HepG2 (cell line): ENCODE results near the gene KTN1. TPM values are rescaled to one million over a fixed set of nuclear protein-coding genes. Genes with fewer than 3 reads are reported as not detected.

Experiments
- ATRX ChIP-seq: sonication (generic); formaldehyde crosslinking; IDR thresholded peaks from 2 replicates; pipeline ENCODE4 v1.4.0; 2020; ENCODE audit warnings: missing genetic modification reagents, borderline replicate concordance
- CENPT ChIP-seq: sonication (generic); formaldehyde crosslinking; IDR thresholded peaks from 2 replicates; pipeline ENCODE4 v1.8.0; 2022; ENCODE audit warnings: low read depth, mild to moderate bottlenecking, moderate library complexity, missing genetic modification reagents
- FLYWCH1 ChIP-seq: sonication (generic); formaldehyde crosslinking; IDR thresholded peaks from 2 replicates; pipeline ENCODE4 v1.8.1; 2023; ENCODE audit warnings: mild to moderate bottlenecking, missing genetic modification reagents
- GLI4 ChIP-seq: sonication (generic); formaldehyde crosslinking; IDR thresholded peaks from 2 replicates; pipeline ENCODE4 v1.5.1; 2020; ENCODE audit warnings: missing genetic modification reagents, mild to moderate bottlenecking, moderate library complexity, borderline replicate concordance
- IKZF4 ChIP-seq: sonication (generic); formaldehyde crosslinking; IDR thresholded peaks from 2 replicates; pipeline ENCODE4 v1.5.1; 2020; ENCODE audit warnings: borderline replicate concordance, mild to moderate bottlenecking, low read depth, missing genetic modification reagents; ENCODE audit errors: not compliant biosample characterization
- NCOA1 ChIP-seq: sonication (generic); formaldehyde crosslinking; IDR thresholded peaks from 2 replicates; pipeline ENCODE4 v1.9.0; 2021; ENCODE audit warnings: missing genetic modification reagents
- NR2C2 ChIP-seq: sonication (generic); formaldehyde crosslinking; IDR thresholded peaks from 2 replicates; pipeline ENCODE4 v1.4.0; 2020; ENCODE audit warnings: missing genetic modification reagents, mild to moderate bottlenecking, moderate library complexity, borderline replicate concordance
- PREB ChIP-seq: sonication (generic); formaldehyde crosslinking; IDR thresholded peaks from 2 replicates; pipeline ENCODE4 v1.4.0; 2020; ENCODE audit warnings: missing genetic modification reagents
- PRMT3 ChIP-seq: sonication (generic); formaldehyde crosslinking; IDR thresholded peaks from 2 replicates; pipeline ENCODE4 v1.8.1; 2022; ENCODE audit warnings: low read depth, mild to moderate bottlenecking, moderate library complexity, missing genetic modification reagents, borderline replicate concordance
- RELA ChIP-seq: sonication (generic); formaldehyde crosslinking; IDR thresholded peaks from 2 replicates; pipeline ENCODE4 v1.4.0; 2020; ENCODE audit warnings: missing genetic modification reagents
- TBL1XR1 ChIP-seq: fragments of 150-350 bp; IDR thresholded peaks from 2 replicates; pipeline ENCODE4 v1.6.1; 2014; ENCODE audit warnings: borderline replicate concordance, low read length; ENCODE audit not compliant: partially characterized antibody
- YEATS2 ChIP-seq: sonication (generic); formaldehyde crosslinking; IDR thresholded peaks from 2 replicates; pipeline ENCODE4 v1.4.0; 2020; ENCODE audit warnings: missing genetic modification reagents, borderline replicate concordance
- ZFP1 ChIP-seq: IDR thresholded peaks from 2 replicates; pipeline ENCODE4 v1.6.1; 2016
- ZFP36L2 ChIP-seq: sonication (generic); formaldehyde crosslinking; IDR thresholded peaks from 2 replicates; pipeline ENCODE4 v1.4.0; 2020; ENCODE audit warnings: missing genetic modification reagents
- ZNF256 ChIP-seq: sonication (generic); formaldehyde crosslinking; conservative IDR thresholded peaks from 2 replicates; pipeline ENCODE4 v1.4.0; 2020; ENCODE audit warnings: missing genetic modification reagents
- ZNF333 ChIP-seq: sonication (generic); formaldehyde crosslinking; IDR thresholded peaks from 2 replicates; pipeline ENCODE4 v1.4.0; 2020; ENCODE audit warnings: mild to moderate bottlenecking, missing genetic modification reagents, borderline replicate concordance
- ZNF513 ChIP-seq: sonication (generic); formaldehyde crosslinking; conservative IDR thresholded peaks from 2 replicates; pipeline ENCODE4 v1.5.0; 2020; ENCODE audit warnings: missing genetic modification reagents
- ZNF773 ChIP-seq: sonication (generic); formaldehyde crosslinking; IDR thresholded peaks from 2 replicates; pipeline ENCODE4 v1.4.0; 2020; ENCODE audit warnings: missing genetic modification reagents, borderline replicate concordance
- ZNF800 ChIP-seq: sonication (generic); formaldehyde crosslinking; IDR thresholded peaks from 2 replicates; pipeline ENCODE4 v1.4.0; 2020; ENCODE audit warnings: missing genetic modification reagents
- polyA plus RNA-seq, 8 experiments: library from polyadenylated mRNA; depleted of rRNA in 3 of 8; stranded (reverse) in 7 of 8; unstranded in 1 of 8; fragments of >200 nt; fragmentation: Illumina TruSeq in 4 of 8; extraction: Trizol in 4 of 8; gene quantifications; 2 replicates each; pipeline versions ENCODE4 v1.2.1 to v1.2.3, GENCODE V29; 2011 to 2016; ENCODE audit warnings: low read depth in 4 of 8, missing spikeins in 1 of 8, mixed read lengths in 1 of 8; ENCODE audit not compliant: insufficient read depth in 1 of 8
- total RNA-seq, 5 experiments: library from RNA; depleted of rRNA; stranded (reverse); fragments of >200 nt; fragmentation: Illumina TruSeq; extraction: Trizol; gene quantifications; 2 replicates each; pipeline ENCODE4 v1.2.3, GENCODE V29; 2016; ENCODE audit warnings: low read depth in 1 of 5
- TF ChIP-seq, protein P1 (sequence below): sonication (generic); formaldehyde crosslinking; IDR thresholded peaks from 2 replicates; pipeline ENCODE4 v1.5.1; 2020; ENCODE audit warnings: mild to moderate bottlenecking, moderate library complexity, missing genetic modification reagents
- TF ChIP-seq, protein P2 (sequence below): sonication (generic); formaldehyde crosslinking; IDR thresholded peaks from 2 replicates; pipeline ENCODE4 v1.4.0; 2020; ENCODE audit warnings: missing genetic modification reagents
- TF ChIP-seq, protein P3 (sequence below): sonication (generic); formaldehyde crosslinking; IDR thresholded peaks from 2 replicates; pipeline ENCODE4 v1.5.0; 2020; ENCODE audit warnings: missing genetic modification reagents

The KTN1 gene
- total and polyA plus RNA-seq, 2 of the 13 experiments (the other 11 are each of a cell fraction or from before 2014, with no cell fraction given) = 60.6 to 169 TPM

GRCh38 chr14:55592436-55592835 lies 12.4 kb downstream of the KTN1 start (continued):
- TF ChIP-seq ZNF800 (CRISPR knock-in tag) (no peak), ZNF333 (CRISPR knock-in tag) (no peak), ZFP1 (CRISPR knock-in tag) (no peak), TBL1XR1 (no peak), NR2C2 (CRISPR knock-in tag) (no peak), ZNF256 (CRISPR knock-in tag) (no peak), PREB (CRISPR knock-in tag) (no peak), GLI4 (CRISPR knock-in tag) (no peak), FLYWCH1 (CRISPR knock-in tag) (no peak), YEATS2 (CRISPR knock-in tag) (no peak), CENPT (CRISPR knock-in tag) (no peak), RELA (CRISPR knock-in tag) (no peak), ZFP36L2 (CRISPR knock-in tag) (no peak), PRMT3 (CRISPR knock-in tag) (no peak), IKZF4 (CRISPR knock-in tag) (no peak), NCOA1 (CRISPR knock-in tag) (no peak), ZNF773 (no peak), ATRX (CRISPR knock-in tag) (no peak), ZNF513 (no peak)
- TF ChIP-seq, protein P1, sequence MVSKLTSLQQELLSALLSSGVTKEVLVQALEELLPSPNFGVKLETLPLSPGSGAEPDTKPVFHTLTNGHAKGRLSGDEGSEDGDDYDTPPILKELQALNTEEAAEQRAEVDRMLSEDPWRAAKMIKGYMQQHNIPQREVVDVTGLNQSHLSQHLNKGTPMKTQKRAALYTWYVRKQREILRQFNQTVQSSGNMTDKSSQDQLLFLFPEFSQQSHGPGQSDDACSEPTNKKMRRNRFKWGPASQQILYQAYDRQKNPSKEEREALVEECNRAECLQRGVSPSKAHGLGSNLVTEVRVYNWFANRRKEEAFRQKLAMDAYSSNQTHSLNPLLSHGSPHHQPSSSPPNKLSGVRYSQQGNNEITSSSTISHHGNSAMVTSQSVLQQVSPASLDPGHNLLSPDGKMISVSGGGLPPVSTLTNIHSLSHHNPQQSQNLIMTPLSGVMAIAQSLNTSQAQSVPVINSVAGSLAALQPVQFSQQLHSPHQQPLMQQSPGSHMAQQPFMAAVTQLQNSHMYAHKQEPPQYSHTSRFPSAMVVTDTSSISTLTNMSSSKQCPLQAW (CRISPR knock-in tag) = no peak
- TF ChIP-seq, protein P2, sequence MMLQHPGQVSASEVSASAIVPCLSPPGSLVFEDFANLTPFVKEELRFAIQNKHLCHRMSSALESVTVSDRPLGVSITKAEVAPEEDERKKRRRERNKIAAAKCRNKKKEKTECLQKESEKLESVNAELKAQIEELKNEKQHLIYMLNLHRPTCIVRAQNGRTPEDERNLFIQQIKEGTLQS (CRISPR knock-in tag) = no peak
- TF ChIP-seq, protein P3, sequence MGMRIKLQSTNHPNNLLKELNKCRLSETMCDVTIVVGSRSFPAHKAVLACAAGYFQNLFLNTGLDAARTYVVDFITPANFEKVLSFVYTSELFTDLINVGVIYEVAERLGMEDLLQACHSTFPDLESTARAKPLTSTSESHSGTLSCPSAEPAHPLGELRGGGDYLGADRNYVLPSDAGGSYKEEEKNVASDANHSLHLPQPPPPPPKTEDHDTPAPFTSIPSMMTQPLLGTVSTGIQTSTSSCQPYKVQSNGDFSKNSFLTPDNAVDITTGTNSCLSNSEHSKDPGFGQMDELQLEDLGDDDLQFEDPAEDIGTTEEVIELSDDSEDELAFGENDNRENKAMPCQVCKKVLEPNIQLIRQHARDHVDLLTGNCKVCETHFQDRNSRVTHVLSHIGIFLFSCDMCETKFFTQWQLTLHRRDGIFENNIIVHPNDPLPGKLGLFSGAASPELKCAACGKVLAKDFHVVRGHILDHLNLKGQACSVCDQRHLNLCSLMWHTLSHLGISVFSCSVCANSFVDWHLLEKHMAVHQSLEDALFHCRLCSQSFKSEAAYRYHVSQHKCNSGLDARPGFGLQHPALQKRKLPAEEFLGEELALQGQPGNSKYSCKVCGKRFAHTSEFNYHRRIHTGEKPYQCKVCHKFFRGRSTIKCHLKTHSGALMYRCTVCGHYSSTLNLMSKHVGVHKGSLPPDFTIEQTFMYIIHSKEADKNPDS = no peak
